Stomach (tissue), 9 donors: ENCODE results near the gene PTPRT. TPM values are rescaled to one million over a fixed set of nuclear protein-coding genes. Genes with fewer than 3 reads are reported as not detected.

Experiments used
- DNase-seq, 2 donors: peaks; one replicate each; pipeline versions ENCODE4 v3.0.0 to v3.0.0-alpha.2; 2013 to 2019
- H3K27ac ChIP-seq, 5 donors: fragments of 200-600 bp in 4 of 5; sonication (generic) in 4 of 5; one replicate each; pipeline ENCODE4 v1.5.1; 2013 to 2019; ENCODE audit warnings: mild to moderate bottlenecking in 1 of 5, moderate library complexity in 1 of 5
- H3K27me3 ChIP-seq, 3 donors: fragments of 200-600 bp; sonication (generic); one replicate each; pipeline ENCODE4 v1.5.1; 2017 to 2019; ENCODE audit warnings: mixed run types in 1 of 3
- H3K36me3 ChIP-seq, 4 donors: fragments of 200-600 bp; sonication (generic); 1 replicate in 3 of 4; 2 replicates in 1 of 4; pipeline ENCODE4 v1.5.1; 2016 to 2019
- H3K4me1 ChIP-seq, 4 donors: fragments of 200-600 bp; sonication (generic); one replicate each; pipeline ENCODE4 v1.5.1; 2016 to 2019
- H3K4me3 ChIP-seq, 4 donors: fragments of 200-600 bp; sonication (generic) in 3 of 4; one replicate each; pipeline ENCODE4 v1.5.1; 2016 to 2019; ENCODE audit warnings: mild to moderate bottlenecking in 1 of 4
- H3K9me3 ChIP-seq, 4 donors: fragments of 200-600 bp; sonication (generic); one replicate each; pipeline ENCODE4 v1.5.1; 2016 to 2019
- EP300 ChIP-seq: sonication (generic); formaldehyde crosslinking; IDR thresholded peaks from one replicate; pipeline ENCODE4 v1.6.1; 2017; ENCODE audit warnings: antibody characterized with exemption
- POLR2A ChIP-seq, 4 donors: fragments of 450-650 bp; IDR thresholded peaks; one replicate each; pipeline ENCODE4 v1.6.1; 2016; ENCODE audit warnings: antibody characterized with exemption in 4 of 4, control low read depth in 2 of 4, mild to moderate bottlenecking in 1 of 4, moderate library complexity in 1 of 4
- POLR2AphosphoS5 ChIP-seq, 3 donors: sonication (generic); formaldehyde crosslinking; IDR thresholded peaks; one replicate each; pipeline ENCODE4 v1.6.1; 2016; ENCODE audit warnings: antibody characterized with exemption in 3 of 3
- WGBS, 5 donors: extraction: QIAGEN DNeasy Blood & Tissue Kit in 3 of 5; methylation state at CpG; one replicate each; pipeline versions ENCODE4 v1.1.5 to v1.1.7; 2013 to 2018; 5-methylcytosine and 5-hydroxymethylcytosine counted together
- intact Hi-C: fragments of 100-400 bp; cut with DNase I; formaldehyde crosslinking; loops from one replicate; pipeline ENCODE4 v1.15.1; 2023; ENCODE audit warnings: low total_unique reads
- polyA plus RNA-seq, 3 donors: library from polyadenylated mRNA; stranded (reverse); fragments of 200-250 nt; gene quantifications; one replicate each; pipeline ENCODE4 v1.2.3, GENCODE V29; 2013
- total RNA-seq, 5 donors: library from RNA; depleted of rRNA; stranded (reverse); fragments of >200 nt; gene quantifications; one replicate each; pipeline versions ENCODE4 v1.1.0 to v1.2.3, GENCODE V29; 2014 to 2016
- TF ChIP-seq, protein P1 (sequence below), 7 experiments: fragments of 450-650 bp in 4 of 7; fragments of 200-600 bp in 3 of 7; sonication (generic) in 3 of 7; IDR thresholded peaks; one replicate each; pipeline ENCODE4 v1.5.1; 2016 to 2019; ENCODE audit warnings: antibody characterized with exemption in 7 of 7, control low read depth in 2 of 7, mild to moderate bottlenecking in 1 of 7
- donor health status: healthy with polysubstance abuse.
- donor health status: Bipolar disorder and iron deficiency.
- donor health status: healthy.

Gene PTPRT
- total and polyA plus RNA-seq, 8 donors, result 0.05 to 11.6 (median 1.7) TPM; not detected in 2

DNA sequence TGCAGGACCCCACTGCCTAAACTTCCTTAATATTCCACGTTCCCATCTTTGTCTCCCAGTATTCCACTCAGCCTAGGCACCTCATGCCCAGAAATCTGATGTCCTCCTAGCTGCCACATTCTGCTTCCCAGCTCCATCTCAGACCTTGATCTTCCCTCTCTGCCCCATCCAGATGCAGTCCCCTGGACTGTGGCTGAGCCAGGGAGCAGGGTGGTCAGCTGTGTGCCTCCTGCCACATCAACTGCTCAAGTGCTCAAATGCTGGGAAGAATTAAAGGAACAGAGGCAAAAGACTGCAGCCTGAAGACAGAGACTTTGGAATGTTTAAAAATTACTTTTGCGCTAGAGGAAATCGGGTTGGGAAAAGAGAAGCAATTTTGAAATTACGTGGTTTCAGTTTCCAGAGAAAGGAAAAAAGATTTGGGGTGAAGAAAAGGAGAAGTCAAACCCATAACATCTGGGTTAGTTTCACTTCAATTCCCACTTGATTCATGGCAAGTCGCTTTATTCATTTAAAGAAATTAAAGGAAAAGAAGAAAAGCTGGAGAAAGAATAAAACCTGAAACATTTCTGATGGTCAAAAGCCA, 704.8 kb downstream of the PTPRT start:
- Histone ChIP-seq H3K9me3 (no peaks in the 10 kb centered on the region), H3K27me3 (no peaks in the 10 kb centered on the region), H3K4me3 (no peak overlapping the region), H3K36me3 (no peaks in the 10 kb centered on the region), H3K27ac (peak overlapping the region in 3 of 5 donors; percentile 5 to 53 (median 44)), H3K4me1 (peaks cover 0 to 5% (median 0%) of the 10 kb centered on the region in 4 donors)
- 58 to 80% (median 74%) methylated on average over 5 of the region's 5 CpGs for WGBS, 5 donors
- no peak for DNase-seq
- intact Hi-C loops, result no loop called here
- TF ChIP-seq, protein P1, sequence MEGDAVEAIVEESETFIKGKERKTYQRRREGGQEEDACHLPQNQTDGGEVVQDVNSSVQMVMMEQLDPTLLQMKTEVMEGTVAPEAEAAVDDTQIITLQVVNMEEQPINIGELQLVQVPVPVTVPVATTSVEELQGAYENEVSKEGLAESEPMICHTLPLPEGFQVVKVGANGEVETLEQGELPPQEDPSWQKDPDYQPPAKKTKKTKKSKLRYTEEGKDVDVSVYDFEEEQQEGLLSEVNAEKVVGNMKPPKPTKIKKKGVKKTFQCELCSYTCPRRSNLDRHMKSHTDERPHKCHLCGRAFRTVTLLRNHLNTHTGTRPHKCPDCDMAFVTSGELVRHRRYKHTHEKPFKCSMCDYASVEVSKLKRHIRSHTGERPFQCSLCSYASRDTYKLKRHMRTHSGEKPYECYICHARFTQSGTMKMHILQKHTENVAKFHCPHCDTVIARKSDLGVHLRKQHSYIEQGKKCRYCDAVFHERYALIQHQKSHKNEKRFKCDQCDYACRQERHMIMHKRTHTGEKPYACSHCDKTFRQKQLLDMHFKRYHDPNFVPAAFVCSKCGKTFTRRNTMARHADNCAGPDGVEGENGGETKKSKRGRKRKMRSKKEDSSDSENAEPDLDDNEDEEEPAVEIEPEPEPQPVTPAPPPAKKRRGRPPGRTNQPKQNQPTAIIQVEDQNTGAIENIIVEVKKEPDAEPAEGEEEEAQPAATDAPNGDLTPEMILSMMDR (IDR thresholded peaks at IDR 0.05), result no peak
- no peak for TF ChIP-seq EP300
- no peak for TF ChIP-seq POLR2AphosphoS5 (IDR thresholded peaks at IDR 0.05)
- no peak for TF ChIP-seq POLR2A (IDR thresholded peaks at IDR 0.05)

DNA sequence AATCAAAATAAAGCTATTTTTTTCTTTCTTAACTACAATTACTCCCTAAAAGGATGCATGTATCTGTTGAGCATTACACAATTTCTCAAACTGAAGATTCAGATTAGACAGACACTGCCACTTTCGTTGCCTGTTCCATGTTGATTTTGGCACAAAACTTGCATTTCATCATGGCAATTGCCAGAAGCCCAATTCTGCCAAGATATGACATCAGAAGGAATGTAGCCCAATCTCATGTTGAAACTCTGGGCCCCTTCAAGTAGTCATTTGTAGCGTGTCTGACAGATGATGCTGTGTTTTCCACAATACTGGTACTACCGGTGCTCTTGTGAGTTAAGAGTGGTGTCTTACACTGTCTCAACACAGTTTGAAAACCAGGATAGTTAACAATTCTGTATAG, 705.4 kb downstream of the PTPRT start:
- TF ChIP-seq EP300 (no peak), POLR2AphosphoS5 (IDR thresholded peaks at IDR 0.05) (peak in 2 of 3 donors; percentile 18 to 19), POLR2A (IDR thresholded peaks at IDR 0.05) (no peak)
- peak overlapping the region in 3 of 5 donors; percentile 5 to 53 (median 44) for H3K27ac ChIP-seq
- intact Hi-C loops, result no loop called here
- H3K36me3 ChIP-seq, result no peaks in the 10 kb centered on the region
- no peaks in the 10 kb centered on the region for H3K27me3 ChIP-seq
- no peaks in the 10 kb centered on the region for H3K9me3 ChIP-seq
- WGBS, 5 donors, result 45 to 59% (median 52%) methylated on average over 3 of the region's 3 CpGs
- H3K4me3 ChIP-seq, result no peak overlapping the region
- peaks cover 0 to 5% (median 0%) of the 10 kb centered on the region in 4 donors for H3K4me1 ChIP-seq
- peak in 1 of 2 donors; percentile 35 for DNase-seq

DNA sequence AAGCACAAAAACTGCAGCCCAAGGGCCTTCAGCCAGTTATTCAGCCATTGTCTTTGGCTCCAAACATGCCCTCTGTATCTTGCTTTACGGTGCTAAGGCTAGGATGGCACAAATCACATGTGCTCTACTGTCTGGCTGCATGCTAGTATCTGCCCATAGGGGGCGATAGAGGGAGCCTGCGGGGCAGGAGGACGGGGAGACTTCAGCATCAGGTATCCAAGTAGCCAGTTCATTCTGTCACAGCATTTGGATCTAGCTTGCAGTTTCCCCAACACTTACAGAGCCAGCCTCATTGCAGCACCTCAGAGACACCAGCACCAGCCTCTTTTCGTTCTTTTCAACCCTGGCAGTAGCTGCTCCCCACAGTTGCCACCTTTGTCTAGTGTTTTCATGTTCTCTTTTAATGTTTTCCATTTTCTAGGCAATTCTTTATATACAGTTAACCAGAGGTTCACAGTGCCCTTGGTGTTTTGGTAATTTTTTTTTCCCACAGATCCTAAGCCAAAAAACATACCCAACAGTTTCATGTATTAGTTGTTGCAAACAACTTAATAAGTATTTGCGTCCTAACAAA, 705.9 kb downstream of the PTPRT start:
- intact Hi-C loops, result no loop called here
- Histone ChIP-seq H3K36me3 (no peaks in the 10 kb centered on the region), H3K27ac (no peak overlapping the region), H3K4me1 (peaks cover 0 to 5% (median 0%) of the 10 kb centered on the region in 4 donors), H3K4me3 (no peak overlapping the region), H3K9me3 (no peaks in the 10 kb centered on the region), H3K27me3 (no peaks in the 10 kb centered on the region)
- DNase-seq, result peak in 1 of 2 donors; percentile 22
- WGBS, 5 donors, result 30 to 70% (median 44%) methylated on average over 2 to 6 of the region's 6 CpGs
- TF ChIP-seq POLR2AphosphoS5 (IDR thresholded peaks at IDR 0.05) (no peak), EP300 (no peak)

DNA sequence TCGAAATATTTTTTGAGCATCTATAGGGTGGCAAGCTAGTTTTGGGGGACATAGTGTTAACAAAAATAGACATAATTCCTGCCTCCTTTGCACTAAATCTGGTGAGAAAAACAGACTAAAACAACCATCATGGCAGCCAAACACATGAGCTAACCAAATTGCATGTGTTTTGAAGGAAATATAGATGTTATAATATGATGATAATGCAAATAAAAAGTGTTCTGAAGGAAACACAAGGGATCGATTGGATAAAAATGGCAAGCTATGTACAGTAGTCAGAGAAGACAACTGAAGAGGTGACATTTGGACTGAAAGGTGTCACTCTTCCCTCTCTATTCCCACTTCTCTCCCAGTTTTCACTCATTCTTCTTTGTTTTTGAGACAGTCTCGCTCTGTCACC, 706.9 kb downstream of the PTPRT start:
- TF ChIP-seq POLR2A (IDR thresholded peaks at IDR 0.05) (no peak), POLR2AphosphoS5 (IDR thresholded peaks at IDR 0.05) (no peak), EP300 (no peak)
- TF ChIP-seq, protein P1 (IDR thresholded peaks at IDR 0.05), result no peak
- 81 to 92% (median 89%) methylated on average over 3 of the region's 3 CpGs for WGBS, 5 donors
- Histone ChIP-seq H3K4me1 (peaks cover 0 to 5% (median 0%) of the 10 kb centered on the region in 4 donors), H3K27ac (no peak overlapping the region), H3K9me3 (no peaks in the 10 kb centered on the region), H3K27me3 (no peaks in the 10 kb centered on the region), H3K36me3 (no peaks in the 10 kb centered on the region), H3K4me3 (no peak overlapping the region)
- intact Hi-C loops, result no loop called here
- no peak for DNase-seq

DNA sequence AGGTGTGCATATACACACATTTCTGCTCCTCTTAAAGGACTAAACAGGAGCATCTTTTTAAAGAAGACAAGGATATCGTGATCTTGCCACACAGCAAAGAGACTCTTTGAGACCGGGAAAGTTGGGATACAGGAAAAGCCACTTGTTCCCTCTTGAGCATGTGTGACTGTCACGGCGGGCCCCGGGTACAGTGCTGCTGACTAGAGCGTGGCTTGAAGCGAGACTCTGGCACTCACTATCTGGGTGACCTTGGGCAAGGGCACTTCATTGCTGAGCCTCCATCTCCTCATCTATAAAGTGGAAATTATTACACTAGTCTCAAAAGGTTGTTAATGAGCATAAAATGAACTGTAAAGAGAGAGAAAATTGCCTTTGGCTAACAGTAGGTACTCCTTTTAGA, 713.9 kb downstream of the PTPRT start:
- Histone ChIP-seq H3K4me1 (peaks cover 0 to 6% (median 0%) of the 10 kb centered on the region in 4 donors), H3K27ac (no peak overlapping the region), H3K4me3 (no peak overlapping the region), H3K9me3 (no peaks in the 10 kb centered on the region), H3K36me3 (no peaks in the 10 kb centered on the region), H3K27me3 (no peaks in the 10 kb centered on the region)
- 70 to 88% (median 86%) methylated on average over 7 of the region's 7 CpGs for WGBS, 5 donors
- no peak for DNase-seq
- intact Hi-C loops, result no loop called here
- TF ChIP-seq EP300, result no peak
- TF ChIP-seq, protein P1 (IDR thresholded peaks at IDR 0.05), result no peak
- no peak for TF ChIP-seq POLR2AphosphoS5 (IDR thresholded peaks at IDR 0.05)
- TF ChIP-seq POLR2A (IDR thresholded peaks at IDR 0.05), result no peak
